ENCODE measurements around the gene MCM3AP. TPM values are rescaled to one million over a fixed set of nuclear protein-coding genes. Genes with fewer than 3 reads are reported as not detected.

Gene MCM3AP
- total RNA-seq, 1 experiment from 2014 or later = 57.8 TPM

GRCh38 chr21:46254208-46254975 is 31.0 kb downstream of the MCM3AP start:
- no peaks in the 10 kb centered on the region; the same call in 1 of the 2 replicates for H3K36me3 ChIP-seq (ENCODE audit: low read depth)
- TF ChIP-seq CTCF (conservative IDR thresholded peaks at IDR 0.05) (no peak), EZH2 (IDR thresholded peaks at IDR 0.05; ENCODE audit: low read depth) (no peak)
- H3K27ac ChIP-seq = no peak overlapping the region
- no peaks in the 10 kb centered on the region for H3K9me3 ChIP-seq (ENCODE audit: insufficient read depth, low read depth)
- no peaks in the 10 kb centered on the region for H3K9me2 ChIP-seq (ENCODE audit: insufficient read depth)
- H4K20me1 ChIP-seq (ENCODE audit: insufficient read depth) = no peaks in the 10 kb centered on the region
- CTCF ChIA-PET = no interaction called here
- H3K4me2 ChIP-seq = no peak overlapping the region
- H3K4me1 ChIP-seq (replicated peaks; ENCODE audit: insufficient read depth) = no peaks in the 10 kb centered on the region
- H2AFZ ChIP-seq = no peak overlapping the region
- H3K27me3 ChIP-seq (ENCODE audit: insufficient read depth, low read depth) = no peaks in the 10 kb centered on the region
- BruUV-seq (replicated peaks) = no TSS peak
- POLR2A ChIA-PET (ENCODE audit: unreplicated experiment) = no interaction called here
- no peak overlapping the region for H3K4me3 ChIP-seq
- intact Hi-C loops (cut with micrococcal nuclease; ENCODE audit: unreplicated experiment) = no loop called here
- no peaks in the 10 kb centered on the region for H3K79me2 ChIP-seq (ENCODE audit: low read depth)
- no peaks in the 10 kb centered on the region for H3F3A ChIP-seq (ENCODE audit: insufficient read depth, low read depth)
- DNase-seq = no peak

GRCh38 chr21:46253610-46254124 is 31.7 kb downstream of the MCM3AP start:
- Histone ChIP-seq H2AFZ (no peak overlapping the region), H3K4me1 (replicated peaks; ENCODE audit: insufficient read depth) (no peaks in the 10 kb centered on the region), H3K79me2 (ENCODE audit: low read depth) (no peaks in the 10 kb centered on the region), H3F3A (ENCODE audit: insufficient read depth, low read depth) (no peaks in the 10 kb centered on the region), H3K9me2 (ENCODE audit: insufficient read depth) (no peaks in the 10 kb centered on the region), H4K20me1 (ENCODE audit: insufficient read depth) (no peaks in the 10 kb centered on the region), H3K9me3 (ENCODE audit: insufficient read depth, low read depth) (no peaks in the 10 kb centered on the region), H3K4me3 (no peak overlapping the region), H3K27me3 (ENCODE audit: insufficient read depth, low read depth) (no peaks in the 10 kb centered on the region), H3K4me2 (no peak overlapping the region), H3K27ac (no peak overlapping the region), H3K36me3 (ENCODE audit: low read depth) (no peaks in the 10 kb centered on the region; the same call in 1 of the 2 replicates)
- ChIA-PET CTCF (no interaction called here), POLR2A (ENCODE audit: unreplicated experiment) (no interaction called here)
- TF ChIP-seq CTCF (conservative IDR thresholded peaks at IDR 0.05) = no peak
- TF ChIP-seq EZH2 (IDR thresholded peaks at IDR 0.05; ENCODE audit: low read depth) = no peak
- BruUV-seq (replicated peaks) = no TSS peak
- intact Hi-C loops (cut with micrococcal nuclease; ENCODE audit: unreplicated experiment) = no loop called here
- DNase-seq = no peak

DNA sequence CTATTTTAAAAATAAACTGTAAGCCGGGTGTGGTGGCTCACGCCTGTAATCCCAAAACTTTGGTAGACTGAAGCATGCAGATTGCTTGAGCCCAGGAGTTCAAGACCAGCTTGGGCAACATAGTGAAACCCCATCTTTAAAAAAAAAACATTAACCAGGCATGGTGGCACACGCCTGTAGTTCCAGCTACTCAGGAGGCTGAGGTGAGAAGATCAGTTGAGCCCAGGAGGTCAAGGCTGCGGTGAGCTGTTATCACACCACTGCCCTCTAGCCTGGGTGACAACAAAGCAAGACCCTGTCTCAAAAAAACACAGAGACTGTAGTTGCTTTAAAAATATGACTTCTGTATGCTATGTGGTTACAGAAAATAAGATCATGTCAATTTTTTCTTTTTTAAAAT is 32.6 kb downstream of the MCM3AP start:
- Histone ChIP-seq H3K4me3 (no peak overlapping the region), H3K4me2 (no peak overlapping the region), H3K27me3 (ENCODE audit: insufficient read depth, low read depth) (no peaks in the 10 kb centered on the region), H3K4me1 (replicated peaks; ENCODE audit: insufficient read depth) (no peaks in the 10 kb centered on the region), H3K9me2 (ENCODE audit: insufficient read depth) (no peaks in the 10 kb centered on the region), H3F3A (ENCODE audit: insufficient read depth, low read depth) (no peaks in the 10 kb centered on the region), H2AFZ (no peak overlapping the region), H4K20me1 (ENCODE audit: insufficient read depth) (no peaks in the 10 kb centered on the region), H3K9me3 (ENCODE audit: insufficient read depth, low read depth) (no peaks in the 10 kb centered on the region), H3K36me3 (ENCODE audit: low read depth) (no peaks in the 10 kb centered on the region; the same call in 1 of the 2 replicates), H3K79me2 (ENCODE audit: low read depth) (no peaks in the 10 kb centered on the region), H3K27ac (no peak overlapping the region)
- CTCF ChIA-PET = no interaction called here
- no peak for DNase-seq
- POLR2A ChIA-PET (ENCODE audit: unreplicated experiment) = interaction anchor here (0.9 kb wide), 1 partner anchor 276 kb away, joined by 5 read pairs; no protein-coding TSS in a partner anchor
- intact Hi-C loops (cut with micrococcal nuclease; ENCODE audit: unreplicated experiment) = no loop called here
- no TSS peak for BruUV-seq (replicated peaks)
- TF ChIP-seq EZH2 (IDR thresholded peaks at IDR 0.05; ENCODE audit: low read depth) (no peak), CTCF (conservative IDR thresholded peaks at IDR 0.05) (no peak)
